ENCODE data around the gene MFSD11.

GRCh38 chr17:76808326-76808725 lies 70.4 kb downstream of the MFSD11 start:
- no peak for TF ChIP-seq CTCF (IDR thresholded peaks at IDR 0.05)
- TF ChIP-seq POLR2AphosphoS5 (IDR thresholded peaks at IDR 0.05), result no peak
